ENCODE measurements around the gene FHAD1. TPM values are rescaled to one million over a fixed set of nuclear protein-coding genes. Genes with fewer than 3 reads are reported as not detected.
"Not testable (repeated sequence)": the region's sequence is repeated elsewhere in the genome, so short reads cannot be mapped to it uniquely, and the experiment has no call there.

The FHAD1 gene
- total RNA-seq, 1 experiment from 2014 or later = 6.0 TPM

DNA sequence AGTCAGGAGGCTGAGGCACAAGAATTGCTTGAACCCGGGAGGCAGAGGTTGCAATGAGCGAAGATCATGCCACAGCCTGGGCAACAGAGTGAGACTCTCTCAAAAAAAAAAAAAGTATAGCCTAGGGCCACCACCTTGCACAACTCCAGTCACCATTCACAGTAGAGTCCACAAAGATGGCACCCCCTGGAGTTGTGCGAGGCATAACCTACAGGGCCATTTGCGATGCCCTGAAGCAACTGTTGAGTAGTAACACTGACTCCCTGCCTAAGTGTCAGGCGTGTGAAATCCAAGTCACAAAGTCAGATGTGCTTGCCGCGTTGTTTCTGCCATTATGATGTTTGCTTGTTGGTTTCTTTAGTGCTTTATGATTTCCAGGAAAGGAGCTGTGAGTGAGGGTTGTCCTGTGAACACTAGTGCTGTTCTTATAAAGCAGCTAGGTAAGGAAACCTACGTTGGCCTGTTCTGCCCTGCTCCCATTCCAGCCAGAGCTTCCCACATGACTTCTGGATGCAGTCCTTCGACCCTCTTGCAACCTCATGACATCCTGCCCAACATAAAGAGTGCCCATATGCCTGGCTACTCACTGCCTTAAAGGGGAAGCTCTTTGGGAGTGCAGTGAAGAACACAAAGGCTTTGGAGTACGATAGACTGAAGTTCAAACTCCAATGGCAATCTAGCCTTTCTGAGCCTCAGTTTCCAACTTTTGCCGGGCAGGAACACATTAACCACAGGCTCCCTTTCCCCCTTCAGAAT is 29.8 kb downstream of the FHAD1 start:
- no peak for DNase-seq (ENCODE audit: low spot score)

DNA sequence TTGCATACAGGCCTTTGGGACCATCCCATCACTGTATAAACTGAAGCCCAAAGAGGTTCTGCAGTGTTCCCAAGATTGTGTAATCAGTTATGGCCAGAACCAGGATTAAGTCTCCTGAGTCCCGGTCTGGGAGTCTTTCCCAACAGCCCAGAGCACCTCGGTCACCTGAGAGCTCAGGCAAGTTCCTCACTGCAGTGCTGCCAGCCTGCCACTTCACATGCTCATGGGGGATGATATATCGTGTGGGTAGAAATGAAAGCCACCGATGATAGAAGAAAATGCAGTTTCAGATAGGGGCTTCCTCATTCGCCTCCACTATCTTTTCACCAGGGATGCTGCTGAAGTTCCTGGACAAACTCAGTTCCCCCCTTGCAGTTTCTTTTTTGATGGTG is 30.4 kb downstream of the FHAD1 start:
- DNase-seq (ENCODE audit: low spot score) = no peak

DNA sequence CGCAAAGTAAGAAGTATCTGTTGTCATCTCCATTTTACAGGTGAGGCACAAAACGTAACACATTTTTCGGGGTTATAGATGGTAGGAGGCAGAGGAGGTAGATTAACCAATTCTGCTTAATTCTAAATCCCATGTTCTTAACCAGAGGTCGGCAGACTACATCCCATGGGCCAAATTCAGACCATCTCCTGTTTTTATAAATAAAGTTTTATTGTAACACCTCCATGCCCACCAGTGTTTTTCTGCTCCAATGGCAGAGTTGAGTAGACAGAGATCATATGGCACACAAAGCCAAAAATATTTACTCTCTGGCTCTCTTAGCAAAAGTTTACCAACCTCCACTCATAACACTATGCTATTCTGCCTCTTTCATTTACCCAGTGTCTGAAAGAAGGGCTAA is 30.9 kb downstream of the FHAD1 start:
- DNase-seq (ENCODE audit: low spot score) = no peak

DNA sequence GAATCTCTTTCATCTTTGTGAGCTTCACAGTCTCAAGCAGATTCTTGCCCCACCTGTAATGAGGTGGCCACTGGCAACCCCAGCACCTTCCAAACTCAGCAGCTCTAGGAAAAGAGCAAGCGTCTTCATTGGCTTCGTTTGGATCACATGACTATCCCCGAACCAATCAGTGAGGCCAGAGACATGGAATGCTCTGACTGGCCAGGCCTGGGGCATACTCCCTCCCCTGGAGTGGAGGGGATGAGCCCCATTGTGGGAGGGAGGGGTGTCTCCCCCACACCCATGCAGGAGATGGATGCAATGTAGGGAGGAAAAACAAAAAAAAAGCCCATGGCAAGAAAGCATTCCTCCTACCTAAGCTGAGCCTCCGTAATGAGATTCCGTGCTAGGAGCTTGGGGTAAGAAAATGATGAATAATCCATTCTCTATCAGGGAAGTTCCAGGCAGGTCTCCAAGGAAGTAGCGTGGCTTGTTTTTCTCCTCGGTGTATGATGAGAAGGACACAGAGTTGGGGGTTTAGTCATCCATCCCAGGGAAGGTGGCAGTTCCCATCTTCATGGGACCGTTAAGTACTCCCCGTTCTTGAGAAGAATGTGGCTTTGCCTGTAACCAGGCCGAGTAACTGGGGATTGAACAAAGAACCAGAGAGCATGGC is 32.7 kb downstream of the FHAD1 start:
- no peak for DNase-seq (ENCODE audit: low spot score)

DNA sequence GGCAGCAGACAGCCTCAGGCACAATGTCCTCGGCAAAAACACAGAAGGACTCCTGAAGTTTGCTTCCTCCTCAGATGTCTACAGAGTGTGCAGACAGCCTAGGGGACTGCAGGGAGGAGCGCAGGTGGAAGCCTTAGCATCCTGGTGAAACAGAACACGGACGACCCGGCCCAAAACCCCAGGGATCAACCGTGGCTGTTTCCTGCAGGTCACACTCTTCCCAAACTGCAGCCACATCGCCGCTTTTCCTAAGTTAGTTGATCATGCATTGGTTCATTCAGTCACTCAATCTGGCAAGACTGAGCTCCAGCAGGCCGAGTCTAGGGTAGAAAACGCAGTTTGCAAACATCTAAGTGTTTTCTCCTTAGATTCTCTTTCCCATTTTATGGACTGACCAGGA is 33.4 kb downstream of the FHAD1 start:
- no peak for DNase-seq (ENCODE audit: low spot score)

DNA sequence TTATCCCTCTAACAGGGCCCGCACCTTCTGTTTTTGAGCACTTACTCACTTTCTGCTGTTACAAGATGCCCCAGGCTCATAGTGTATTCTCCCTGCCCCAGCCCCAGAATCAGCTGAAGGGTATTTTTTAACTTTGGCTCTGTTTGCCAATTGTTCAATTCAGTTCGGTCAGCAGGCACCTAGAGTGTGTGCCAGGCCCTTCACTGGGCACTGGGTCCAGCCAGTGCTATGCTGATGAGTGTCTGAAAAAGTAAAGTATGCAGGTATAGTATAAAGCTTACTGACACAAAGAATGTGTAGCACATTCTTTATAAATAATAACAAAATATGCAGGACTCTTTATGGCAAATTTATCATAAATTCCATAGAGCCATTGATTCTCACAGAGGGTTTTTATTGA is 35.0 kb downstream of the FHAD1 start:
- DNase-seq (ENCODE audit: low spot score) = no peak

DNA sequence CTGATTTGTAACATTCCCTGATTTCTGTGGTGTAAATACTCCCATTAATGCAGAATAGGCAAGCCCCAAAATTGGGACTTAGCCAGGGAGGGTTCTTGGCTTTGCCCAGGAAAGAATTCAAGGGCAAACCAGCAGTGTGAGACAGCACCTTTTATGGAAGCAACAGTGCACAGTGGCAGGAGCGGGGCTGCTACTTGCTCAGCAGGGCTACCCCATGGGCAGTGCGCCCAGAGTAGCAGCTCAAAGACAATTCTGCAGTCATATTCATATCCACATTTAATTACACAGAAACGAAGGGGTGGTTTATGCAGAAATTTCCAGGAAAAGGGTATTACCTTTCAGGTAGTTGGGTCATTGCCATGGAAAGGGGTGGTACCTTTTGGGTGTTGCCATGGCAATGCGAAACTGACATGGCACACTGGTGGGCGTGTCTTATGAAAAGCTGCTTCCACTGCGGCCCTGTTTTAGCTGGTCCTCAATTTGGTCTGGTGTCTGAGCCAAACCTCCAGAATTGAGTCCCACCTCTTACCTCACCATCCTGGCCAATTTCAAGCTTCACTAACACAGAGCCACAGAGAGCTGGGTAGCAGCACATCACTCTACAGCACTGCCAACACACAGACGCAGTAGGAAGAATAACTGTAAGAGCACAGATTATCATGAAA is 35.9 kb downstream of the FHAD1 start:
- DNase-seq (ENCODE audit: low spot score) = no peak

DNA sequence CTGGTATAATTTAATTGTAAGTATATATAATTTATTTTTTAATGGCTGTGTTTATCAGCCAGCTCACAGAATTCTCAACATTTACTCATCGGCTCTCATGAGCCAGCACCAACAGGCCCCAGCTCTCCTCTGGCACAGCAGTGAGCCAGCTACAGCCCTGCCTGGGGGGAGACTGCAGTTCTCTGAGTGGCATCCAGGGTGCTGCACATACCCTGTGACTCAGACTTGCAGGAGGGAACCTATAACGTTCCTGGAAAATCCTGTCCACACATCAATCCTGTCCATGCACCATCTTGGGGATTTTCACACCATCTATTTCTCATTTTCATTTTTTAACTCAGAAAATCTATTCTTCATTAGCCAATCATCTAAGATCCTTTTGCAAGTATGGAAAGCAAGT is 36.5 kb downstream of the FHAD1 start:
- peak; percentile 61 for DNase-seq (ENCODE audit: low spot score)

DNA sequence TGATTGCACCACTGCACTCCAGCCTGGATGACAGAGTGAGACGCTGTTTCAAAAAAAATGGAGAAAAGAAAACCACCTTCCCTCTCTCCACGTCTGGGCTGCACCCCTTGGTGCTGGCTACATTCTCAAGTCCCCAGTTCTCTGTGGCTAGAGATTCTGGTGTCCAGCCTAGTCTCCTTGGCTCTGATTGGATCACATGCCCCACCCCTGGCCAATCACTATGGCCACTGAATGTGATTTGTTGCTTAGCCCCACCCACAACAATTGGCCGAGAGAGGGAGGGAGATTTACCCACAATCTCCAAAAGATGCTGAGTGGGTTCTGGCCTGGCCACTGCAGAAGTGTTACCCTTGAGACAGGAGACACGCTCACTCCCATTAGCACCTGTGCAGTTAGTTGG is 39.4 kb downstream of the FHAD1 start:
- no peak for DNase-seq (ENCODE audit: low spot score)

DNA sequence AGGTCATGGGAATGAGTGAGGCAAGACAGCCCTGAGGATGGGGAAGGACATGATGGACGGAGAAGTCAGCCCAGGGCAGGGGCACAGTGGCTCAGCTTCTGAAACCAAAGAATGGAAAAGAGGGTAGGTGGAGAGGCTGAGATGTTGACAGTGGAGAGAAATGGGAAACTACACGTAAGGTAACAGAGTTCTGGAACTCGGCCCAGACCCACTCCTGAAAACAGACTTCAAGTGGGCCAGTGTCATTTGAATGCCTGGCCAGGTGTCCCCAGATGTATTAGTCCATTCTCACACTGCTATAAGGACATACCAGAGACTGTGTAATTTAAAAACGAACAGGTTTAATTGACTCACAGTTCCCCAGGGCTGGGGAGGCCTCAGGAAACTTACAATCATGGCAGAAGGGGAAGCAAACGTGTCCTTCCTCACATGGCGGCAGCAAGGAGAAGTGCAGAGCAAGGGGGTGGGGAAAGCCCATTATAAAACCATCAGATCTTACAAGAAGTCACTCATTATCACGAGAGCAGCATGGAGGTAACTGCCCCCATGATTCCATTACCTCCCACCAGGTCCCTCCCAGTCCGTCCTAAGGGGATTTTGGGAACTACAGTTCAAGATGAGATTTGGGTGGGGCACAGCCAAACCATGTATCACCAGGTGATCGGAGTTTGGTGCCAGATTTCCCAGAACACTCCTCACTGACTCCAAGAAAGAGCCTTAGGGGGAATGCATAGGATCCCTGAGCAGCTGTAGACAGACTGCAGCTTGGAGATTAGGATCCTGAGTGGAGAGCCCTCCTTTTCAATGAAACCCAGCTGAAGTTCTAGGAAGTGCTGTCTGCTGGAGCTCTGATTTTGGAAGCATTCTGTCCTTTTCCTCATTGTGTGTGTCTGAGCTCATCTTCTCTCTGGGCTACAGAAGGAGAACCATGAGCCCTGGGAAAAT is 40.3 kb downstream of the FHAD1 start:
- no peak for DNase-seq (ENCODE audit: low spot score)

DNA sequence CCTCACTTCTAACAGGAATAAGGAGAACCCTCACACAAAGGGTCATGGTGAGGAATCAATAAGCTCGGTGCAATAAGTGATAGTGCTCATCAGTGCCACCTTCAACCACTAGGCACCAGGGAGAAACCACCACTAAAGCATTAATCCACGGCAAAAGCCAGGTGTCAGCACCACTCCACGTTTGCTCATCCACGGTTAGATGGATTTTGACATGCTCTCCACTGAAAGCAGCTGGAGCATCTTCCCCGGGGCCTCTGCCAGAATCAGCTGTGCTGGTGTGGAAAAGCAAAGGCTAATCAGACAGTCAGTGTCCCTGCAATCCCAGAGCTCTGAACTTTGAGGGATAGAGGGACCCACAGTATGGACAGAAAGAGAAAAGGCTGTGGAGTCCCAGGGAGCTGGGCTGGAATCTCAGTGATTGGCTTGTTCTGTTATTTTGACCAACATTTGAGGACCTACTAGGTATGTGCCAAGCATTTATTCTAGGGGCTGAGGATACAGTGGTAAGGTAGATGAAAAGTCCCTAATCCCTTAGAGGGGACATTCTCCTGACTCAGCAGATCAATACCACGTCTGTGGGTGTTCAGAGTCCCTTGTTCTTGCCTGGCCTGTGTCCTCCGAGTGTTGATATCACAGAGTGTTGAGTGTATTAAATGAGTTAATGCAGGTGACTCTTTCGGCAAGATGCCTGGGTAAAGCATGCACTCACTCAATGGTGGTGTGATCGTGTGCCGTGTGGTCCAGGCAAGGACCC is 41.3 kb downstream of the FHAD1 start:
- no peak for DNase-seq (ENCODE audit: low spot score)

DNA sequence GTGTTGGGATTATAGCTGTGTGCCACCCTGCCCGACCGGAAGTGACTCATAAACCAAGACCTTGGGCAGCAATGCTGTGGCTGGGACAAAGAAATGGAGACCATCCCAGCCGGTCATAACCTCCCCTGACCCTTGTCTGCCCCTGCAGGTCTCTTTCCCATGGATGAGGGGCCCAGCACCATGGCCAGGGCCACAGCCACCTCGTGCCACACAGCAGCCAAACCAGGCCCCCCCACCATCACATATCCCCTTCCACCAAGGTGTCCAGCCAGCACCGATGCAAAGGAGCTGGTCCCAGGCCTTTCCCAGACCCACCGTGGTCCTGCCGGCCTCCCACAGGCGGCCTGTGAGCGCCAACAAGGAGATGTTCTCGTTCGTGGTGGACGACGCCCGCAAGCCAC is 42.2 kb downstream of the FHAD1 start:
- DNase-seq (ENCODE audit: low spot score) = peak; percentile 19

DNA sequence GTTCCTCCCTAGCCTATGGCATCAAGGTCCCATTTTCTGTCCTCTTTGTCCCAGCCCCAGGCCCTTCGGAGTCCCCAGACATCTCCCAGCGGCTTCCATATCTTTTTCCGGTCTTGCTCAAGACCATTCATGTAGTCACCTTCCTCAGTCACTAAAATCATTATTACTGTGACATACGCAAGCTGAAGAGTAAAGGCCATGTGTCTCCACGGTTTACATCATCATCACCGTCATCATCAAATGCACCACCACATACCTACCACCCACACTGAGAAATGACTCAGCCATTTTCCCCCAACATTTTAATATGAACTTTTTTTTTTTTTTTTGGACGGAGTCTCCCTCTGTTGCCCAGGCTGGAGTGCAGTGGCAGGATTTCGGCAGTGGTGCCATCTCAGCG is 43.4 kb downstream of the FHAD1 start:
- DNase-seq (ENCODE audit: low spot score) = peak; percentile 37

DNA sequence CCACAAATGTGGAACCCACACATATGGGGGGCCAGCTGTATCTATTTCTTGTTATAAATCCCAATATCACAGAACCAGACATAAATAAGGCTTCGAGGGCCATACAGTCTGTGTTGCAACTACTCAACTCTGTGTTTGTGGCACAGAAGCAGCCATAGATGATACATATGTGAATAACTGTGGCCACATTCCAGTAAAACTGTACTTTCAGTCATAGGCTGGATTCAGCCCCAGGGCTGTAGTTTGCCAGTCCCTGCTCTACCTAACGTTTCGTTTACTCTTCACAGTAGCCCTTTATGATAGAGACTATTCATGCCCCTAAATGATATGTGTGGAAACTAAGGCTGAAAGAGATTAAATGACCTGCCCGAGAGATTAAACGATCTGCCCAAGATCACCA is 48.7 kb downstream of the FHAD1 start:
- DNase-seq (ENCODE audit: low spot score) = no peak

DNA sequence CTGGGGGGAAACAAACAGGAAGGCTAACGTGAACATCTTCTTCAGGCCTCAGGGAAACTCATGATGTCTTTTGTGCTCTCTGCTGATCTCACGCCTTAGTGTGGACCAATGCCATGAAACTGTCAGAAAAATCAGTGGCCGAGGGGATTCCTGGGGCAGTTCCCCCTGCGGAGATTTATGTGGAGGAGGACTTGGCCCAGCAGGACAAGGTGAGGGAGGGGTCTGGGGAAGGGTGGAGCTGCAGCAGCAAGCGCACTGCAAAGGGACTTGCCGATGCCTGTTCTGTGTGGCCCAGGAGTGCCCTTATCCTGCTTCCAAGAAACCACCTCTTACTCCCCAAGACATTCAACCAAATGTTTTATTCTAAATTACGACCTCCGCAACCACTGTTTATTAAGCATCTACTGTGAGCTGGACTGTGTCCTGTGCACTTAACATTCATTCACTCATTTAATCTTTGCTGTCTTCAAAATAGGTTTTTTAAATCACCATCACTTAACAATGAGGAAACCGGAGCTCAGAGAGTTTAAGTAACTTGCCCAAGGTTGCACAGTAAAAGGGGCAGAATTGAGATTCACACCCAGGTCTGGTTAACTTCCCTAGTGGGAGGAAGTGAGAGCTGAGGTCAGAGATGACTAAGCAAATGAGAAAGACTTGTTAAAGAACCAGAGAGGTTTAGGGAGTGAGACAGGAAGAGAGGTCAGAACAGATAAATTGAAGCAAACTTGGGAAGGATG is 49.7 kb downstream of the FHAD1 start:
- no peak for DNase-seq (ENCODE audit: low spot score)

DNA sequence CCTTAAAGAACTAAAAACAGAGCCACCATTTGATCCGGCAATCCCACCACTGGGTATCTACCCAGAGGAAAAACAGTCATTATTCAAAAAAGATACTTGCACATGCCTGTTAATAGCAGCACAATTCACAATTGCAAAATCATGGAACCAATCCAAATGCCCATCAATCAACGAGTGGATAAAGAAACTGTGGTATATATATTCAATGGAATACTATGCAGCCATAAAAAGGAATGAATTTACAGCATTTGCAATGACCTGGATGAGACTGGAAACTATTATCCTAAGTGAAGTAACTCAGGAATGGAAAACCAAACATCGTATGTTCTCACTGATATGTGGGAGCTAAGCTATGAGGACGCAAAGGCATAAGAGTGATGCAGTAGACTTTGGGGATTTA is 51.0 kb downstream of the FHAD1 start:
- not testable (repeated sequence) for DNase-seq (ENCODE audit: low spot score)

DNA sequence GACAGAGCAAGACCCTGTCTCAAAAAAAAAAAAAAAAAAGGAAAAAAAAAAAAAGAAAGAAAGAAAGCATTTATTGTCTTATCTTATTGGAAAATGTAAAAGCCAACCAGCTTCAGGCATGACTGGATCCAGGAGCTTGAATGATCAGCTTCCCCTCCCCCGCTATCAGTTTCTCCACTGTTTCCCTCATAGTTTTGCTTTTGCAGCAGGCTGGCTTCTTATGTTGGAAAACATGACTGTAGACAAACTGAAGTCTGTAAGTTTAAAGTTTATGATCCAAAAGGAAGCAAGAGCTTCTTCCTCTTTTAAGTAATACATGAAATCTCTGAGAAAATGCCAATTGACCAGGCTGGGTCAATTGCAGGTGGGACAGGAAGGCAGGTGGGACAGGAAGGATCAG is 52.2 kb downstream of the FHAD1 start:
- no peak for DNase-seq (ENCODE audit: low spot score)

DNA sequence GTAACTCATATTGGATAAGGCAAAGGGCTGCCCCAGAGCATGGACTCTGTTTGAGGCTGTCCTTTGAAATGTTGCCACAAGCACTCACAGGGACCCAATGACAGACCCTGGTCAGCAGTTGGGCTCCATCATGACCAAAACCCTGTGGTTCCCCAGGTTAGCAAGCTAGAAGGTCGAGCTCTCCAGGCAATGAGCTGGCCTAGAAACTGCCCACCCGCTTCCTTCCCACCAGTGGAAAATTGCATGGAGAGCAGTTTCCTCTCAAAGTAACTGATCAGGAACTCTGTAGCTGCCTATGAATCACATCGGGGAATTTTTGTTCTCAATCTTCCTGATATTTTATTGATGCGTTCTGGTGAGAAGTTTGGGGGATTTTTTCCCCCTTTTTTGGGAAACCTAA is 52.8 kb downstream of the FHAD1 start:
- no peak for DNase-seq (ENCODE audit: low spot score)

DNA sequence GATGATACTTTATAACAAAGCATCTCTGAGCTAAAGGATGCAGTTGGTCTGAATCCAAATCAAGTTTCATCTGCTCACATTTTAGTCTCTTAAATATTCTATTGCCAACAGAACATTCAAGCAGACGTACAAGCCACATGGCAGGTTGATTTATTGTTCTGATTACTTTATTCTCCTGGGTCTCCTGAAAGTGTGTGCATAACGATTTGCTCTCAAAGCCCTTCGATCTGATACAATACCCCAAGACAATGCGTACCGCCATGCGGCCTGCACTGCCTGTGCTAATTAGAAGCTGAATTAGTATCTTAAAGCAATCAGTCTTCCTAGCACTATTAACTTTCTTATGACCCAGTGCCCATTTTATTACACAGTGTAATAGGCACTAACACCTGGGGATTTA is 56.9 kb downstream of the FHAD1 start:
- no peak for DNase-seq (ENCODE audit: low spot score)

DNA sequence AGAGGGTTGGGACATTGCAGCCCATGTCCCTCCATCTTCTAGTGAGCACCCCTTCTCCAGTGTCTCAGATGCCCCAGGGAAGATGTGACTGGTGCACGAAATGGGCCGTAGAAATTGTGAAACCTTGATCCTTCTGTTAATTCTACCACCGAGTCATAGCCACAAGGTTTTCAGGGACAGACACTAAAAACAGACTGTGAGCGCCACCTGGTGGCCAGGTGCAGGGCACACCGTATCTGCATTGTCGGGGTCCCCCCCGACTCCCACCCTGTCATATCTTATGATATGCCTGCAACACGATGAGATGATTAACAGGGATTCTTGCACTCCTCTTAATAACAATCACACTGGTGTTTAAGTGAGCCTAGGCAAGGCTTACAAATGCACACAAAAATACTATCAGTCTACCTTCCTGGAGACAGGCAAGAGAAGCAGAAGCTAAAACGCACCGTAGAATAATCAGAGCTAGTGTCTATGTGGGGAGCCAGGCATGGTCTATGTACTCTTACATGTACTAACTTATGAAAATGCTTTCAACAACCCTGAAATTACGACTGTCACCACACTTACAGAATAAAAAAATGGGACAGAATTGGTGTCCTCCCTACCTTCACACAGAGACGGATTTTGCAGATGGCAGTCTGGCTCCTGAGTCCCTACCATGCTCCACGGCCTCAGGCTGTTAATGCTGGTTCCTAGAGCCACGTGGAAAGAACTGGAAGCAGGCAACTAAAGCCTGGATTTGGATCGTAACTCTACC is 57.9 kb downstream of the FHAD1 start:
- DNase-seq (ENCODE audit: low spot score) = peak; percentile 28
